KMS-11 (cell line): Measurements from ENCODE around the gene IVD.

Source experiments
- H2AFZ ChIP-seq: fragments of 200-600 bp; sonication (generic); 2 replicates; pipeline ENCODE4 v1.6.1; 2016; ENCODE audit warnings: antibody characterized with exemption, mixed run types, low read depth
- H3K27ac ChIP-seq: fragments of 200-600 bp; sonication (generic); 2 replicates; pipeline ENCODE4 v1.6.1; 2016; ENCODE audit warnings: mild to moderate bottlenecking, mixed run types
- H3K27me3 ChIP-seq: fragments of 200-600 bp; sonication (generic); 2 replicates; pipeline ENCODE4 v1.6.1; 2017; ENCODE audit warnings: mild to moderate bottlenecking, low read depth, mixed run types, moderate library complexity; ENCODE audit not compliant: insufficient read depth
- H3K36me3 ChIP-seq: fragments of 200-600 bp; sonication (generic); 2 replicates; pipeline ENCODE4 v1.6.1; 2017; ENCODE audit warnings: mild to moderate bottlenecking, mixed run types; ENCODE audit not compliant: insufficient read depth
- H3K4me1 ChIP-seq: fragments of 200-600 bp; sonication (generic); 2 replicates; pipeline ENCODE4 v1.6.1; 2016; ENCODE audit warnings: mild to moderate bottlenecking, low read depth, mixed run types; ENCODE audit not compliant: poor library complexity, severe bottlenecking
- H3K4me2 ChIP-seq: fragments of 200-600 bp; sonication (generic); 2 replicates; pipeline ENCODE4 v1.7.0; 2016; ENCODE audit warnings: mild to moderate bottlenecking, mixed run types
- H3K4me3 ChIP-seq: fragments of 200-600 bp; sonication (generic); IDR thresholded peaks from 2 replicates; pipeline ENCODE4 v1.6.1; 2017; ENCODE audit warnings: low read depth, low read length, mixed read lengths; ENCODE audit not compliant: insufficient read depth
- H3K79me2 ChIP-seq: fragments of 200-600 bp; sonication (generic); 2 replicates; pipeline ENCODE4 v1.6.1; 2016; ENCODE audit warnings: low read depth, mixed run types; ENCODE audit not compliant: insufficient read depth
- H3K9ac ChIP-seq: fragments of 200-600 bp; sonication (generic); 2 replicates; pipeline ENCODE4 v1.6.1; 2016; ENCODE audit warnings: mild to moderate bottlenecking, mixed run types
- H4K20me1 ChIP-seq: fragments of 200-600 bp; sonication (generic); 2 replicates; pipeline ENCODE4 v1.6.1; 2016; ENCODE audit warnings: mild to moderate bottlenecking, mixed run types; ENCODE audit not compliant: insufficient read depth
- CTCF ChIP-seq: fragments of 200-600 bp; sonication (generic); conservative IDR thresholded peaks from 2 replicates; pipeline ENCODE4 v1.6.1; 2017; ENCODE audit warnings: low read depth, mild to moderate bottlenecking, antibody characterized with exemption, low read length, moderate library complexity, mixed read lengths

Gene IVD

GRCh38 chr15:40463279-40463678 lies 57.7 kb downstream of the IVD start:
- H3K4me2 ChIP-seq = no peak overlapping the region
- no peak overlapping the region for H3K9ac ChIP-seq
- no peaks in the 10 kb centered on the region; the same call in 1 of the 2 replicates for H3K36me3 ChIP-seq
- H3K79me2 ChIP-seq = no peaks in the 10 kb centered on the region
- H3K4me3 ChIP-seq = no peak overlapping the region
- H3K27ac ChIP-seq = no peak overlapping the region
- no peak overlapping the region for H2AFZ ChIP-seq
- no peaks in the 10 kb centered on the region for H3K27me3 ChIP-seq
- no peak for TF ChIP-seq CTCF
- peaks cover 26% of the 10 kb centered on the region for H3K4me1 ChIP-seq
- no peaks in the 10 kb centered on the region for H4K20me1 ChIP-seq

DNA sequence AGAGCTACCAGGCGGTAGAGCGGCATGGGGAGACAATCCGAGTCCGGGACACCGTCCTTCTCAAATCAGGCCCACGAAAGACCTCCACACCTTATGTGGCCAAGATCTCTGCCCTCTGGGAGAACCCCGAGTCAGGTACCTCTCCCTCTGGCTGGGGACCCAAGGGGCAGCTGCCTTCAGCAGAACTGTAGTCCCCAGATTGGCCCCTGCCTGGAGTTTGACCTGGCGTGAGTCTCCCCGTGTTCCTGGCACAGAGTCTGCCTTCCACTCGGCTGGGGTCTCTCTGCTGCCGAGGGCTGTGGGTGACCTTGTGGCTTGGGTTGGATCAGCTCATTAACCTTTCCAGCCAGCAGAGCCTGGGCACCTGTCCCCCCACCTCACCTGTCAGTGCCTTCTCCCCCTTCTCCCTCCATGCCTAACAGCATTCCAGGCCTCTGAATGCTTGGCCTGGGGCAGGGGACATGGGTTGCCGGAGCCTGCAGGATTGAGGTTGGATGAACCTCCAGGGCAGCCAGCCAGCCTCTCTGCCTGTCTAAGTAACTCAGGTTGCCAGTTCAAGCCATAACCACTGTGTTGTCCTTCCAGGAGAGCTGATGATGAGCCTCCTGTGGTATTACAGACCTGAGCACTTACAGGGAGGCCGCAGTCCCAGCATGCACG lies 58.4 kb downstream of the IVD start:
- H3K4me1 ChIP-seq = peaks cover 26% of the 10 kb centered on the region
- no peaks in the 10 kb centered on the region for H3K79me2 ChIP-seq
- H3K36me3 ChIP-seq = no peaks in the 10 kb centered on the region; the same call in 1 of the 2 replicates
- H3K9ac ChIP-seq = no peak overlapping the region
- no peaks in the 10 kb centered on the region for H4K20me1 ChIP-seq
- H3K27me3 ChIP-seq = no peaks in the 10 kb centered on the region
- H3K4me2 ChIP-seq = no peak overlapping the region
- TF ChIP-seq CTCF = no peak
- H3K4me3 ChIP-seq = no peak overlapping the region
- no peak overlapping the region for H2AFZ ChIP-seq
- H3K27ac ChIP-seq = no peak overlapping the region

DNA sequence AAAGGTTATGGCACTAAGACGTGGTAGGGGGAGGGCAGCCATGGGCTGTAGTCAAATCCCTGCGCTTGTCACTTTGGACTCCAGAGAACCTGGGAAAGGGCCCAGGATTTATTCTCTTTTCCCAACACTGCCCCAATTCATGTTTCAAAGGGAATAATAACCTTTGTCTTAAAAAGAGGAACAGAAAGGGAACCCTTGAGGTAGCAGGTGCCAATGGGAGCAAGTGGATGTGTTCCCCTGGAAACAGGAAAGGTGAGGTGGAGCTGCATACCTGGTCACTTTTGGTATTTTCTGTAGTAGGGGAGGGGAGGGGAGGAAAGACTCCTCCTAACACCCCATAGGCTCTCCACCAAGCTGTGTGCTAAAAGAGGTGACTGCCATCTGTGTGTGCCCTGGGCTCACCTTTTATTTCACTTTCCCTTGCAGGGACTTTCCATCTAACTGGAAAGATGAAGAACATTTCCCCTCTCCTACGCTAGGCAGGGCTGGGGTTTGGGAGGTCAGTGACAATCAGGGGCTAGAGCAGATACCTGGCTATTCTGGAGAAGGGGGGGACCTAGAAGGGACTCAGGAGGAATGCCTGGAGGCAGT lies 59.1 kb downstream of the IVD start:
- H3K4me3 ChIP-seq = no peak overlapping the region
- H3K27me3 ChIP-seq = no peaks in the 10 kb centered on the region
- H3K79me2 ChIP-seq = no peaks in the 10 kb centered on the region
- no peaks in the 10 kb centered on the region for H4K20me1 ChIP-seq
- no peak overlapping the region for H2AFZ ChIP-seq
- H3K9ac ChIP-seq = no peak overlapping the region
- no peak for TF ChIP-seq CTCF
- H3K4me1 ChIP-seq = peaks cover 26% of the 10 kb centered on the region
- no peak overlapping the region for H3K27ac ChIP-seq
- no peaks in the 10 kb centered on the region; the same call in 1 of the 2 replicates for H3K36me3 ChIP-seq
- no peak overlapping the region for H3K4me2 ChIP-seq

- TF ChIP-seq CTCF = no peak
- H3K27me3 ChIP-seq = no peaks in the 10 kb centered on the region
- H4K20me1 ChIP-seq = no peaks in the 10 kb centered on the region
- H3K4me2 ChIP-seq = no peak overlapping the region
- H3K4me3 ChIP-seq = no peak overlapping the region
- no peak overlapping the region for H2AFZ ChIP-seq
- no peaks in the 10 kb centered on the region for H3K79me2 ChIP-seq
- H3K27ac ChIP-seq = no peak overlapping the region
- H3K9ac ChIP-seq = no peak overlapping the region
- H3K36me3 ChIP-seq = no peaks in the 10 kb centered on the region; the same call in 1 of the 2 replicates
- H3K4me1 ChIP-seq = peaks cover 30% of the 10 kb centered on the region
These were observed 60.3 kb downstream of the IVD start for GRCh38 chr15:40465939-40466338.
